HG02943 (cell line): Measurements from ENCODE around the gene CSMD2.
"Not testable (repeated sequence)": the region's sequence is repeated elsewhere in the genome, so short reads cannot be mapped to it uniquely, and the experiment has no call there.

ENCODE experiments used
- ATAC-seq: cut with Tn5 transposase; IDR thresholded peaks from one replicate; pipeline ENCODE4 v1.9.1; 2021; ENCODE audit warnings: mild to moderate bottlenecking, low read depth, moderate library complexity; ENCODE audit not compliant: unreplicated experiment

Gene CSMD2

GRCh38 chr1:34122080-34122932, 42.7 kb downstream of the CSMD2 start:
- no peak for ATAC-seq

GRCh38 chr1:34115233-34115632, 49.8 kb downstream of the CSMD2 start:
- ATAC-seq: no peak

GRCh38 chr1:34113887-34114286, 51.1 kb downstream of the CSMD2 start:
- ATAC-seq: no peak

GRCh38 chr1:34113362-34113761, 51.7 kb downstream of the CSMD2 start:
- no peak for ATAC-seq

- no peak for ATAC-seq
Observed at GRCh38 chr1:34108711-34109110, 56.3 kb downstream of the CSMD2 start.

GRCh38 chr1:34108269-34108668, 56.8 kb downstream of the CSMD2 start:
- no peak for ATAC-seq

GRCh38 chr1:34101151-34101550, 63.9 kb downstream of the CSMD2 start:
- no peak for ATAC-seq

GRCh38 chr1:34100332-34100731, 64.7 kb downstream of the CSMD2 start:
- ATAC-seq: no peak

GRCh38 chr1:34092399-34092798, 72.6 kb downstream of the CSMD2 start:
- ATAC-seq: not testable (repeated sequence)

- no peak for ATAC-seq
Observed at GRCh38 chr1:34089731-34090130, 75.3 kb downstream of the CSMD2 start.

- no peak for ATAC-seq
Observed at GRCh38 chr1:34087986-34088385, 77.0 kb downstream of the CSMD2 start.

GRCh38 chr1:34086561-34086960, 78.5 kb downstream of the CSMD2 start:
- ATAC-seq: no peak

- no peak for ATAC-seq
Observed at GRCh38 chr1:34083974-34084373, 81.1 kb downstream of the CSMD2 start.

- not testable (repeated sequence) for ATAC-seq
Observed at GRCh38 chr1:34082085-34082670, 82.9 kb downstream of the CSMD2 start.

GRCh38 chr1:34078383-34078782, 86.6 kb downstream of the CSMD2 start:
- no peak for ATAC-seq

- ATAC-seq: no peak
Observed at GRCh38 chr1:34075576-34075975, 89.5 kb downstream of the CSMD2 start.

- ATAC-seq: no peak
Observed at GRCh38 chr1:34073028-34073695, 91.9 kb downstream of the CSMD2 start.

GRCh38 chr1:34070201-34070836, 94.7 kb downstream of the CSMD2 start:
- no peak for ATAC-seq

- no peak for ATAC-seq
Observed at GRCh38 chr1:34066981-34067603, 97.9 kb downstream of the CSMD2 start.

GRCh38 chr1:34066166-34066565, 98.9 kb downstream of the CSMD2 start:
- no peak for ATAC-seq

GRCh38 chr1:34065498-34065897, 99.5 kb downstream of the CSMD2 start:
- ATAC-seq: no peak
